ENCODE results near the gene VPS41. TPM values are rescaled to one million over a fixed set of nuclear protein-coding genes. Genes with fewer than 3 reads are reported as not detected.

Gene VPS41
- total and polyA plus RNA-seq, 11 donors: 6.0 to 55.8 (median 42.8) TPM

DNA sequence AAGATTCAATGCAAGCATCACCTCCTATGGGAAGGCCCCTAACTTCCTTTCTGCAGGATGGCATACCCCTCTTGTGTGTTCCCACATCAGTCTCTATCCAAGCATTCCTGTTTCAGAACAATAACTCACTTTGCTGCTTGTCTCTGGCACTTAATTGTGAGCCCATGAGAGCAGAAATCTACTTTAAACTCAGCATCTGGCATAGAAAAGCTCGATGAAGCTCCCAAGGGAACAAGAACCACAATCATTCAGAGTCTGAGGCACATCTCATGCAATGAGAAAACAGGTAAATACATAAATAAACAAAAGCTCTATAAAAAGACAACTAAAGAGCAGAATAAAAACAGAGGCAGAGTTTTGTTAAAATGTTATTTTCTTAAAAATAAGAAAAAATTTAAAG, 66.2 kb downstream of the VPS41 start:
- H3K4me1 ChIP-seq: peaks cover 0 to 13% (median 1%) of the 10 kb centered on the region in 12 donors
- DNase-seq (no peak), ATAC-seq (no peak)
- no peaks in the 10 kb centered on the region for H3K36me3 ChIP-seq
- H3K27me3 ChIP-seq: no peaks in the 10 kb centered on the region
- H3K4me3 ChIP-seq: no peak overlapping the region
- H3K27ac ChIP-seq: no peak overlapping the region
- no peak for TF ChIP-seq POLR2A (IDR thresholded peaks at IDR 0.05)
- no peak for TF ChIP-seq CTCF (IDR thresholded peaks at IDR 0.05)
- H3K9me3 ChIP-seq: no peaks in the 10 kb centered on the region
- WGBS, 4 donors: 67 to 84% (median 70%) methylated on average over 1 of the region's 1 CpG
- intact Hi-C loops (cut with DNase I): no loop called here

GRCh38 chr7:38840736-38841460, 68.1 kb downstream of the VPS41 start:
- no peak for ATAC-seq
- H3K36me3 ChIP-seq: no peaks in the 10 kb centered on the region
- WGBS, 4 donors: 61 to 67% (median 65%) methylated on average over 2 of the region's 2 CpGs

DNA sequence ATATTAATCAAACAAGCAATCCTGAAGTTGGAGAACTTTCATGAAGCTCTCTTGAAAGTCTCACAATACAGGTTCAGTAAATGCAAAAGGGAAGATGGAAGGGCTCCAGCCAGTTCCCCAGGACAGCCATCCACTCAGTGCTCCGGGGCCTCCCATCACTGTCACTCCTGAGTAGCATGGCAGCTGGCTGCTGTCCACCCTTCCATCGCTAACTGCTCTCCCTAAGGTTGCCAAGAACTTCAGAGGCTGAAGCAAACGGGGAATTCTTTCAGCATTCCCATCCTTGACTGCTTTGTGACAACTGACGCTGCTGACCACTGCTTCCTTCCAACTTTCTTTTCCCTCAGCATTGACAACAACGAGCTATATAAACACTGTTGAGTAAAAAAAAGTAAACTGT, 69.1 kb downstream of the VPS41 start:
- intact Hi-C loops (cut with DNase I): no loop called here
- H3K27me3 ChIP-seq: no peaks in the 10 kb centered on the region
- H3K27ac ChIP-seq: no peak overlapping the region
- ATAC-seq (peak; percentile 93 to 98 (median 96)), DNase-seq (peak; percentile 48 to 80 (median 69))
- peaks cover 0 to 9% (median 1%) of the 10 kb centered on the region in 12 donors for H3K4me1 ChIP-seq
- no peak overlapping the region for H3K4me3 ChIP-seq
- 23 to 36% (median 30%) methylated on average over 5 of the region's 5 CpGs for WGBS, 4 donors
- H3K9me3 ChIP-seq: no peaks in the 10 kb centered on the region
- H3K36me3 ChIP-seq: no peaks in the 10 kb centered on the region
- TF ChIP-seq POLR2A (IDR thresholded peaks at IDR 0.05): no peak
- TF ChIP-seq CTCF (IDR thresholded peaks at IDR 0.05): no peak

More at GRCh38 chr7:38840736-38841460, 68.1 kb downstream of the VPS41 start:
- Histone ChIP-seq H3K4me1 (peaks cover 0 to 9% (median 1%) of the 10 kb centered on the region in 12 donors), H3K27ac (no peak overlapping the region), H3K9me3 (no peaks in the 10 kb centered on the region), H3K4me3 (no peak overlapping the region), H3K27me3 (no peaks in the 10 kb centered on the region)
- DNase-seq: no peak
- TF ChIP-seq CTCF (IDR thresholded peaks at IDR 0.05): no peak
- TF ChIP-seq POLR2A (IDR thresholded peaks at IDR 0.05): no peak
- intact Hi-C loops (cut with DNase I): no loop called here

DNA sequence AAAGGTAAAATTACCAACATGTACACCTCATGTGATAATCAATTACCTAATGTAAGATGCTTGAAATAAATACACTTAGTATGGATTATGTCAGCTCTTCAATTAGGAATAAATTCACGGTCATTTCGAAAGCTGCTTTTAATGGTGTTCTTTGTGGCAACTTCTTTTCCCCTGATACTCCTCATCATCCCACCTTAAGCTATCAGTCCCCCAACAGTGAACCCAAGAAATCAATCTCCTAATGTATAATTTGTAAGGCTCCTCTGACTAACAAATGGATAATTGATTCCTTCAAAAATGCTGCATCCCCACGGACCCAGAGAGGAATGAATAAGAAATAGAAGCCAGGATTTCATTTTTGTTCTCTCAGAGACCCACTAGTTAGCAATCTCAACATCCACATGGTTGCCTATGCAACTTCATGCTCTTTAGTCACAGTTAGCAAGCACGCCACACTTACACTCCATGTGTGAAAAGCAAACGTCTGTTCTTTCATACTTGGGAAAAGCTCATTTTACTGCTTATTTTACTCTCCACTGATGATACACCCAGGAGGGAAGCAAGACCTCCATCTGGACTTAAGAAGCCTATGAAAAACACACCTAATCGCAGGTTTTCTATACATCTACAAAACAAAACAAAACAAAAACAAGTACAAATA, 70.1 kb downstream of the VPS41 start:
- no peak for ATAC-seq

More for the DNA sequence above, 70.1 kb downstream of the VPS41 start:
- WGBS, 4 donors: 91 to 96% (median 93%) methylated on average over 6 of the region's 6 CpGs
- peaks cover 0 to 9% (median 1%) of the 10 kb centered on the region in 12 donors for H3K4me1 ChIP-seq
- no peaks in the 10 kb centered on the region for H3K36me3 ChIP-seq
- DNase-seq: no peak
- no peak overlapping the region for H3K4me3 ChIP-seq
- no peaks in the 10 kb centered on the region for H3K9me3 ChIP-seq
- no peak for TF ChIP-seq POLR2A (IDR thresholded peaks at IDR 0.05)
- no peak for TF ChIP-seq CTCF (IDR thresholded peaks at IDR 0.05)
- H3K27ac ChIP-seq: no peak overlapping the region
- no peaks in the 10 kb centered on the region for H3K27me3 ChIP-seq
- intact Hi-C loops (cut with DNase I): no loop called here
